ENCODE data around the gene FRK.
A peak's percentile ranks its signal among the peaks of the same experiment; 100 is the strongest.
"Not testable (repeated sequence)": the region's sequence is repeated elsewhere in the genome, so short reads cannot be mapped to it uniquely, and the experiment has no call there.

Gene FRK

DNA sequence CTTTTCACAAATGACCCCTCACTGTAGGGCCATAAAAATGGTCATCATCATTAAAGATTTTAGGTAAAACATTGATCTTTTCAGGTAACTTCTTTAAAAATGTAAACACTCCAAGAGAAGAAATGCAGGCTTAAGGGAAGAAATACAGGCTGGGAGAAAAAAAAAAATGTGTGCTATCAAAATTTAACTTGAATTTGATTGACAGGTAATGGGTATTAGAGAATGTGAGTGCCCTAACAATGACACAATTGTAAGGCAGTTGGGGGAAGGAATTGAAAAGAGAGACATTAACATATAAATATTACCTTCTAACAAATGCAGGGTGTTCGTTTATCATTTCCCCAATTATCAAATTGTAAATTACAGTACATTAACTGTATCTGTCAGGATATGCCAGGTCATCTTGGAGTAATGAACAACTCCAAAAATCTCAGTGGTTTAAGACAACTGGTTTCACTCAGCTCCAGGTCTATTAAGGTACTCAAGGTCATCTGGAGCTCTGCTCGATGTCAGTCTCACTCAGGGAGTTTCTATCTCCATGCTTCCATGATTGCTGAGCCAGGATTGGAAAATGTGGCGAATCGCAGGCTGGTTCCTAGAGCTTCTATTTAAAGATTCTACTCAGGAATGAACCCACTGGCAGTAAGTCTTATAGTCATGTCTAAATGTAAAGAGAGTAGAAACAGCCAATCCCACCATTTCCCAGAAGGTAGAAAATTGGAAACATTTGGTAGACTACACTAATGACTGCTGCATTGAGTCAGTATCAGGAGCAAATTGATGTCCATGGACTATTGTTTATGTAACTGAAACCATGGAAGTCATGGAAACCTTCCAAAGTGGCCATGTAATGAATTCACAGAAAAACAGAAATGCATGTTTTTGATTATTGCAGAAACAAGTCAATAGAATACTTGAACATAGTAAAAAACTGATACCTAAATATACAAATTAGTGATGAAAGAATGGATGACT lies 55.6 kb downstream of the FRK start:
- DNase-seq, result no peak

DNA sequence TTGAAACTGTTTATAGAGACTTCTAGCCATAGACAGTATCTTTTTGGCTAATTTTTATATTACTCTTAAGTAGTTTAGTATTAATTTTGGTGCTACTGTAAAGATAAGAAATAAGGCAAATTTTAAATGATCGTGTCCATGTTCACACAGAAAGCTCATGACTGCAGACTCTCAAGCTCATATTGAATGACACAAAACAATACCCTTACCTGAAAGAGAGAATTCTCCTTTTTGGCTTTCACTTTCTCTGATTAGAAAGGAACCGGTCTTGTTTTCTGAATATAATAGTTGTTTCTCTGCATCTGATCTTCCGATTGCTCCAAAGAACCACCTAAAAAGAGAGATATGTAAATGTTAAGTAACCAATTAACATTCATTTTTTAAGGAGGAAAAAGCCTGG lies 57.0 kb downstream of the FRK start:
- DNase-seq, result no peak

DNA sequence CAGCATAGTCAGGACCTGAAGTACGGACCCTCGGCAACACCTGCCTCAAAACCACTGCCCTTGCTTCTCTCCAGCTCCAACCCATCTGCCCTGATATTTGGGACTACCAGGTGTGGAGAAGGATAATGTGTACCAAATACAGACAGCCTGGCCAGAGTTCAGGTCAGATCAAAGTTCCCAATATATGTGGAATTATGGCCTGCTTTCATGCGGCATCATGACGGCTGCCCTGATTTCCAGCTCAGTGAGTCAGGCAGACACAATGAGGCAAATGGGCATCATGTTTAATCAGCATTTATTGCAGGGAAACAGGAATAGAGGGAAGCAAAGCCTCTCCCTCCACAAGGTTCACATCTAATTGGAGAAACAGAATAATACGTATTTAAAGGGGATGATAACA lies 57.9 kb downstream of the FRK start:
- no peak for DNase-seq

DNA sequence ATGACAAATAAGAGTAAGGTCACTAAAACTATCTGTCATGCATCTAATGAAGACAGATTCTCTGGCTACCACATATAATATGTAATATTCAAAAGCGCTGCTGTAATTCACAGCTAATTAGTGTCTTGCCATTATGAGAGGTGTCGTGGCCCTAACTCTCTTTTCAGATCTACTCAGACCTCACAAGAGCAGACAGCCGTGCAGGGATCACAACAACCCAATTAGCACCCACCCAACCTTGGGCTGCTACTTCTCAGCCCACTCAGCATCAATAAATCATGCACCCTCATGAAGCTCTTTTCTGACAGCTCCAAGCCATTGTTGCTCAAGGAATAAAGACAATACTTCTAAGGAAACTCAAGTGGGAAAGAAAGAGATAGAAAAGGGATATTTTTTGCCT lies 61.5 kb downstream of the FRK start:
- DNase-seq, result no peak

DNA sequence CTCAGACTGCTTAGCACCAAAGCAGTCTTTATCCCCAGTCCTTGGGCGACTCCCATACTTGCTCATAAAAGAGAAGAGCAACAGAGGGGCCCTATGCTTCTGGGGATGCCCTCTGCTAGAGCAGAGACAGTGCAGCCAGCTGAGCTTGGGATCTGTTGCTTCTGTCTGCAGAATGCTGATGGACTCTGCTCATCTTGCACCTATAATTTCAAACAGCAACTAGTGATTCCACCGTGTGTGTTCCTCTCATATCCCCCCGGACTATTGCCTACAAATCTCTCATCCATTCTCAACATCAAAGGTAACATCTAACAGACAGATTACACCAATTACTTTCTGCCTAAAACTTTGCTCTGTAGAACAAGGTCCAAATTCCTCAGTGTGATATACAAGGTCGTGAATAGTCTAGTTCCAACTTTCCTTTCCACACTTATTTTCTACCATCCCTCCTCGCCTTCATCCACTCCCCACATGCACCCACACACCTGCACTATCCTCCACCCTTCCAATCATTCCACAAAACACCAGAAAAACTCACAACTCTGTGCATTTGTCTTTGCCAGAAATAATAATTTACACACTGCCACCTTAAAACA lies 62.6 kb downstream of the FRK start:
- no peak for DNase-seq

DNA sequence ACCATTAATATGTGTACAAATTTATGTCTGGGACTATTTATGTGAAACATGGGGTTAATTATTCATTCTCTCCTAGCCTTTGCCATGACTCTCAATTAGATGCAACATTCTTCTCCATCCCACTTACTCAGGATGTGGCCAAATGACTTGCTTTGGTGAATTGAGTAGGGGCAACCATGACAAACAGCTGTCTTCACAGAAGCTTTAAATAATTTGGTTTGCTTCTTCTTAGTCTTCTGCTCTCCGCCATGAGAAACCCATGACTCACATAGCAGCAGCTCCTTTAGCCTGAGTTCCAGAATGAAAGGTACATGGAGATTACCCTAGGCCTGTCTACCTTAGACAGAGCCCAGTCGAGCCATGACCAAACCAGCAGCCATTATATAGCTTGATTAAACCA lies 74.7 kb downstream of the FRK start:
- DNase-seq, result no peak

DNA sequence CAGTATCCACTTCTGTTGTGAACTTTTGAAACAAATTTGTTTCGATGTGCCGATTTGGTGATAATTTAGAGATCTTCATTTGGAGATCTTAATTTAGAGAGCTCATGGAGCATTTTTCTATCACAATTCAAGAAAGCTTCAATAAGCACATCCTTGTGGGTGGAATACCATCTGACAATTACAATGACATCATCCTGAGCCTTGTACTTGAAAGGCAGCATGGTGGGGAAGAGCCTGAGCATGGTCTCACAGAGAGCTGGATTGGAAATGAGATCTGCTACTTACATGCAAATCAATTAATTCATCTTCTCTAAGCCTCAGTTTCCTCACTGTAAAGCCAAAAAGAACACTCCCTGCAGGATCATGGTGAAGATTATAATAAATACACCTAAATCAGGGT lies 75.9 kb downstream of the FRK start:
- DNase-seq, result no peak

DNA sequence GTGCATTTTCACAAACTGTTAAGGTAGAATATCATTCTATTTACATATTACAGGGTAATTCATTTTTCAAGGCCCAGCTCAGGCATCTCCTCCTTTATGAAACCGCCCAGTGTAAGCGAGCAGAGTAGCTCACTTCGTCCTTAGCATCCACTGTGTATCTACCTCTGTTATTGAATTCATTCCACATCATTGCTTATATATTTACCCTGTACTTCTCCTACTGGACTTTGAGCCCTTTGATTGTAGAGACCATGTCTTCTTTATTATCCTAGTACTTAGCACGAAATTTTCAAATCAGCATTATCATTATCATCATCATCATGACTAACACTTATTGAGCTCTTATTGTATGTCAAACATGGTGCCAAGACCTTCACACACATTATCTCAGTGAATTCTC lies 76.7 kb downstream of the FRK start:
- no peak for DNase-seq

DNA sequence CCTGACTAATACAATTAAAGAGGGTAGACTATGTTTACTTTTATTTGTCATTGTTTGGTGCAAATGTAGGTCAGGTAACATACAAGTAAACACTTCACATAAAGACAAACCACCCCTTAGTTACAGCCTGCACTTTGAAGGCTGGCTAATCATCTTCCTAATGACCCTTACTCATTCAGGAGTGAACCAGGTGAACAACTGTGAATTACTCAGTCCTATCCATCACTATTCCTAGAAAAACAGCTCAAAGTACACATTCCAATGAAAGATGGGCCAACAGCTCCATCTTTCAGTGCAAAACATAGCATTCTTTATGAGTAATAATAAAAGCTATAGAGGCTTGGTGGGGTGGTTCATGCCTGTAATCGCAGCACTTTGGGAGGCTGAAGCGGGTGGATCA lies 78.2 kb downstream of the FRK start:
- DNase-seq, result no peak

DNA sequence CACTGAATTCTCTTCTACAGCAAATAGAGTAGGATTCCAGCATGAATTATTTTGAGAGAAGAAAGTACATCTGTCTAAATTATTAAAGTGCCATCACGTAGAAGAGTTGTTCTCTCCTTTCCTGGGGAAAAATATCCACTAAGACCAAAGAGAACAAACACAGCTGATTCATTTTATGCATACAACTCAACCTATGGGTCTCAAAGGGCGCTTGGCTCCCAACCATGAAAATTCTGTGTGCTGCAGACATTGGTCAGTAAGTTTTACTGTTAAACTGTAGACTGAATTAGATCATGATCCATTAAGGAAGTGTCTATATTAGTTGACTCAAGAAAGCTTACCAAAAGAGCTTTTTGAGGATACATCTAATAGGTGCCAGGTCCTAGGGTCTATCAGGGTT lies 83.5 kb downstream of the FRK start:
- no peak for DNase-seq

DNA sequence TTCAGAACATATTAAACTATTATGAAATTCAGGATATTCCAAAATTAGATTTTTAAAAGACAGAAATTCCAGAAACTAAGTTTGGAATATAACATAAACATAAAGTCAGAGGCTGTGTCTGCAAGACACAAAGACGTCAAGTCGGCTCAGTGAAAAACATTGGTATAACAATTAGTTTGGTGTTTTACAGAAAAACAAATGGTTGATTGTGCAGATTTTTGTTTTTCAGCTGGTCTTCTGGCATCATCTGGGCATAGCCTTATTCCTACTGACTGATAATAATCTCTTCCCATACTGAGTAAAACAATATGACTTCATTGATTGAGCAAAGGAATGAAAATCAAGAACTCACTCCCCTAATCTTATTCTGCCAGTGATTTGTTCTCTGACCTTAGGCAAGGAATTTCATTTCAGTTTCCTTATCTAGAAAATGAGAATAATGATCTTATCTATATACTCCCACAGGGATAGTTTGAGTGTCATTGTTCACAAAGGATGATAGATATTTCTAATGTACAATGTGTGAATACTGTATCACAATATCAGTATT lies 84.3 kb downstream of the FRK start:
- no peak for DNase-seq

DNA sequence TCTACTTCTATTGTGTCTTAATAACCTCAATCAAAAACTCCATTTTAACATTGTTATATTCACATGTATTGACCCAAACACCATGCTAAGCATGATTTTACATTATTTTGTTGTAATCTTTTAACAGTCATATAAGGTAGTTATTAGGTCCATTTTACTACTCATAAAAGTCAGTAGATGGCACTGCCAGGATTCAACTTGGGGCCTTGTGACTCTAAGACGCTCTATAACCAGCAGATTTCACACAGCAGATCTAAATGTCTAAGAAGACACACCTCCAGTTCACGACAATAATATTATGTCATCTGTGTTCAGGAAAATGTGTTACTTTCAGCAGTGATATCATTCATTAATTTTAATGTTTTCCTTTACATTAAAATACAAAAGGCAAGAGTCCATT lies 88.0 kb downstream of the FRK start:
- DNase-seq, result no peak

DNA sequence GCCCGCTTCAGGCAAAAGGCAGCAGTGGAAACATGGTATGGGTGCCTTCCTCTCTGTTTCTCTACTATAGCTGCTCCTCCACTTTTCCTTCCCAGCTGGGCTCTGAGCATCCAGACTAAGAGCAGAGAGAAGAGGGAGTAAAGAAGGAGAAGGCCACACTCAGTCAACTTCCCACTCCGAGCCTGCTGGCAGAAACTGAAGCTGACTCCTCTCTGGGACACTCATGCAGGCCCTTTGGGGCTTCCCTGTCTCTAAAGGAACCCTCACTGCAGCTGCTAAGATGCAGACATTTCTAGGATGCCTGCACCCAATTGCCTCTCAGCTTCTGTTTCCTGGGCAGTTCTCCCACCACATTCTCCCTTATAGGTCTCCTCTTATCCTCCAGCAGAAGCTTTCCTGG lies 88.9 kb downstream of the FRK start:
- DNase-seq, result no peak

DNA sequence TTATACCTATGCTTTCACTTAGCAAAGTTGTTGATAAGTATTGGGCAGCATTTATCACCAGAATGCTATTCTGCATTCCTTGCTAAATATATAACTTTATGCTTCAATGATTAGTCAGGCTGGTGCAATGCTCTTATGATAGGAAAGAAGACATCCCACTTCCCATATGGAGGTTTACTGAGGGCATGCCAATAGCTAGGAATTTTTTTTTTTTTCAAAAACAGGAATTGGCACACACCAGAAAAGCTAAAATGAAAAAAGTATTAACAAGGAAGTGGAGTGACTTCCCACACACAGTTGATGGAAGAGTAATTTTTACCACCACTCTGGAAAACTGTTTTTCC lies 90.8 kb downstream of the FRK start:
- DNase-seq, result peak; percentile 72

DNA sequence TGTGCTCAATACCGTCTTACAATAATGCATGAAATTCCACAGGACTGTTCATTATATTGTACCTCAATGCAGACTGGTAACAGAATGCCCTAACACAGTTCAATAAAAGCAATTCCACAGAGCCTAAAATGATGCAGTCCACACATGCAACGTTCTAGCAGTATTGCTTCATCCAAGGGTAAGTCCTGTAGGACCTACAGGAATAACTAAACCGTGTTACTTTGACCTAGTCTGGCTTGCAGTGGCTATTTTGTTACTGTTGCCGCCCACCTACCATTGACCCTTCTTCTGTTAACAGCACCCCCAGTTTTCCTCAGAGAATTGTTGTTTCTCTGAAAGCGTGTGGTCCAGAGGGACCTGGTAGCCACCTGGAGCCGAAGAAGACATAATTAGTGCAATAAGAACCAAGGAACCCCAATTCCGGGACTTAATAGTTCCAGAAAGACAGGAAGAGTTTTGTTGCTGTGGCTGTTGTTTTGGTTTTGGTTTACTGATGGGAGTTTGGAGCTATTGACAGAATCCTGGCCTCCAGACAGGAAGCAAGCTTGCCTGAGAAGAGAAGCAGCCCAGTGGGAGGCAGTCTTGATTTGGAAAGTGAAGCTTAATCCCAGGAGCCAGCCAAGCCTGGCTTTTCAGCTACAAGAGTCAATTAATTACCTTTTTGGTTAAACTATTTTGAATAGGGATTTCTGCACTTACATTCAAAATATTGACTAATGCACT lies 91.3 kb downstream of the FRK start:
- no peak for DNase-seq

DNA sequence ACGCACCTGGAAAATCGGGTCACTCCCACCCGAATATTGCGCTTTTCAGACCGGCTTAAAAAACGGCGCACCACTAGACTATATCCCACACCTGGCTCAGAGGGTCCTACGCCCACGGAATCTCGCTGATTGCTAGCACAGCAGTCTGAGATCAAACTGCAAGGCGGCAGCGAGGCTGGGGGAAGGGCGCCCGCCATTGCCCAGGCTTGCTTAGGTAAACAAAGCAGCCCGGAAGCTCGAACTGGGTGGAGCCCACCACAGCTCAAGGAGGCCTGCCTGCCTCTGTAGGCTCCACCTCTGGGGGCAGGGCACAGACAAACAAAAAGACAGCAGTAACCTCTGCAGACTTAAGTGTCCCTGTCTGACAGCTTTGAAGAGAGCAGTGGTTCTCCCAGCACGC lies 100.4 kb downstream of the FRK start:
- DNase-seq, result not testable (repeated sequence)

DNA sequence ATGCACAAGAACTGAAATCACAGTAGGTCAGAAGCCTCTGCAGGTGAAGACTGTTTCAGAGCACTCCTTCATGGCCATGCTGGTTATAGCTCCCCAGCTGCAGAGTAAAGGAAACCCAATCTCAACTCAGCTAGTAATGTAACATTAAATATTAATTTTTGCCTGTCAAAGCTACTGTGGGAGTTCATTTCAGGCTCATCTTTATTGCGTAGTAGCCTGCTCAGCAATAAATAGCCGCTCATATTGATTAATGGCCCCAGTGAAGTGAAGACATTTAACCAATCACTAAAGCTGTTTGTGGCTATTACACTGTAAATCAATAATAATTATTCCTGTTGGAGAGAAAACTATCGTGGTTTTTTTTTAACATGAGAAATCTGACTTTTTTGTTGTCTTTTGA lies 101.7 kb downstream of the FRK start:
- DNase-seq, result no peak

DNA sequence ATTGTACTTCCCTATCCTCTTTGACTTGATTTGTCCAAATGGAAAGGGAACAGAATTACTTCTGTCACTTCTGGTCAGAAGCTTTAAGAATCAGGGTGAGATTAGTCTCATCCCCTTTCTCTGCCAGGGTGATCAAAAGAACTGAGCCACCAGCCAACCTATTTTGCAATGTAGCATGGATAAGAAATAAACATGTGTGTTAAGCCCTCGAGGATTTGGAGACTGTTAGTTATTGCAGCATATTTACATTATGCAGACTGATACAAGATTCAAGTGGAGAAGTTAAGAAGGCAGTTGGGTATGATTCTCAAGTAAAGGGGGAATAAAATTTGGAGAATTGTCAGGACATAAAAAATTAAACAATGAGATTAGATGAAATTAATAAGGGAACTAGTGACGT lies 106.0 kb downstream of the FRK start:
- no peak for DNase-seq

DNA sequence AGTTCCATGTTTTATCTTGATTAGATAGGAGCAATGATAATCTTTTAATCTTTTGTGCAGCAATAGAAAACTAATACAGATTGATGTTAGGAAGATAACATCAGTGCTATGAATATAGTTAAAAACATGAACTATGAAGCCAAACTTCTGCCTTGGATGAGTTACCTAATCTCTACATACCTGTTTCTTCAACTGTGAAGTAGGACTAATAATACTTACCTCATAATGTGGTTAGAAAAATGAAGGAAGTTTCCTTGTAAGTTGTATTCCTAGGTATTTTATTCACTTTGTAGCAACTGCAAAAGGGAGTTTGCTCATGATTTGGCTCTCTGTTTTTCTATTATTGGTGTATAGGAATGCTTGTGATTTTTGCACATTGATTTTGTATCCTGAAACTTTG lies 111.9 kb downstream of the FRK start:
- DNase-seq, result no peak

DNA sequence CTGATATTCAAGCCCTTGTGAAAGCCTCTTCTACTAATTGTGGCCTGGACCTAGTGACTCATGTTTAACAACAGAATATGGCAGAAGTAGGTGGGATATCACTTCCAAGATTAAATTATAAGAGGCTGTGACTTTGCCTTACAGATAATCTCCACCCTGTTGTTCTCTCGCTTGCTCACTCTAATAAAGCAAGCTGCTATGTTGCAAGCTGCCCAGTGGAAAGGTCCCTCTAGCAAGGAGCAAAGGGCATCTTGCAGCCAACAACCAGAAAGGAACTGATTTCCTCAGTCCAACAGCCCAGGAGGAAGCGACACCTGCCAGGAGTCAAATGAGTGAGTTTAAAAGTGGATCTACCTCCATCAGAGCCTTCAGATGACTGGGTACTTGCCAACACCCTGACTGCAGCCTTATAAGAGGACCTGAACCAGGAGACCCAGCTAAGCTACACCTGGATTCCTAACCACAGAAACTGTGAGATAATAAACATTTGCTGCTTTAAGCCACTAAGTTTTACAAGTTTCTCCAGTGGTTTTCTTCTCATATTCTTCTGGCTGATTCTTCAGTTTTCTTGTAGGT lies 112.6 kb downstream of the FRK start:
- DNase-seq, result no peak

DNA sequence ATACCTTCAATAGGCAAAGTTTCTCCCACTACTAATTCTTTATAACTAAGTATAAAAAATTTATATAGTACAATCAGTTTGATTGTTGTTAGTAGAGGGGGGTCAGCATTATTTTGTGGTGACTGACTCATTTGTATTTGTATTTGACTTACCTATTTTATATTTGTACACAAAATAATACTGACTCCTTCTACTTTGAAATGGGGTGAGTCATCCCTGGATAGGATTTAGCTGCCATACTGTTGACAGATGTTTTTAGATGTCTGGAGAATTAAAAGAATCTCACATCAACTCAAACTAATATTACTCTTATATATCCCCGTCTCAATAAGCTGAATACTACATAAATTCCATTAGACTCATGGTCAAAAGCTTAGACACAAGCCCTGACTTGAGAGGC lies 114.9 kb downstream of the FRK start:
- DNase-seq, result peak; percentile 34

DNA sequence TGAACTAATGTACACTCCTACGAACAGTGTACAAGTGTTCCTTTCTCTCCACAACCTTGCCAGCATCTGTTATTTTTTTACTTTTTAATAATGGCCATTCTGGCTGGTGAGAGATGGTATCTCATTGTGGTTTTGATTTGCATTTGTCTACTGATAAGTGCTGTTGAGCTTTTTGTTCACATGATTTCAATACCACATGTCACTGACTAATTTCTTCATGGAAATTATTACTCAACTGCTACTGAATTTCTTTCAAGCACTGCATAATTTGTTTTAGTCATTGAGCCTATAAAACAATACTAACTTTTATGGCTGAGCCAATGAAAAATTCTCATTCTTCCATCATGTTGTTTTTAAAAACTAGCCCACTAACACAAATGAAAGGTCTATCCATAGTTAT lies 115.4 kb downstream of the FRK start:
- peak; percentile 65 for DNase-seq

DNA sequence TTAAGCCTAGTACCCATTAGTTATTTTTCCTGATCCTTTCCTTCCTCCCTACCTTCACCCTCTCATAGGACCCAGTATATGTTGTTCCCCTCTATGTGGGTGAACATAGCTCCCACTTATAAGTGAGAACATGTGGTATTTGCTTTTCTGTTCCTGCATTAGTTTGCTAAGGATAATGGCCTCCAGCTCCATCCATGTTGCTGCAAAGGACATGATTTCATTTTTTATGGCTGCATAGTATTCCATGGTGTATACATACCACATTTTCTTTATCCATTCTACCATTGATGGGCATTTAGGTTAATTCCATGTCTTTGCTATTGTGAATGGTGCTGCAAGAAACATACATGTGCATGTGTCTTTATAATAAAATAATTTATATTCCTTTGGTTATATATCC lies 115.9 kb downstream of the FRK start:
- DNase-seq, result not testable (repeated sequence)
